ENCODE measurements around the gene MTHFR.

GRCh38 chr1:11748294-11749202, 57.2 kb downstream of the MTHFR start:
- no peak for TF ChIP-seq CTCF (IDR thresholded peaks at IDR 0.05; ENCODE audit: insufficient read depth, low read length)
- TF ChIP-seq POLR2AphosphoS5 (IDR thresholded peaks at IDR 0.05; ENCODE audit: low read depth): no peak
- no peak for TF ChIP-seq REST (IDR thresholded peaks at IDR 0.05; ENCODE audit: insufficient replicate concordance, low read depth)
- no peak for TF ChIP-seq GABPA (IDR thresholded peaks at IDR 0.05; ENCODE audit: low read depth)
- no peak for TF ChIP-seq SPI1 (IDR thresholded peaks at IDR 0.05; ENCODE audit: borderline replicate concordance, low read depth)

Measured in HL-60 (cell line).